HEK293T (cell line): ENCODE measurements around the gene YPEL2.

ENCODE experiments used
- BHLHE40 ChIP-seq: fragments of 450-650 bp; IDR thresholded peaks from 2 replicates; pipeline ENCODE4 v1.6.1; 2016; ENCODE audit warnings: mild to moderate bottlenecking, moderate library complexity, borderline replicate concordance
- CTBP1 ChIP-seq: fragments of 450-650 bp; IDR thresholded peaks from 2 replicates; pipeline ENCODE4 v1.6.1; 2016; ENCODE audit warnings: borderline replicate concordance
- HDGF ChIP-seq: fragments of 450-650 bp; IDR thresholded peaks from 2 replicates; pipeline ENCODE4 v1.6.1; 2017; ENCODE audit warnings: antibody characterized with exemption, borderline replicate concordance
- L3MBTL2 ChIP-seq: fragments of 450-650 bp; conservative IDR thresholded peaks from 2 replicates; pipeline ENCODE4 v1.6.1; 2016; ENCODE audit warnings: mild to moderate bottlenecking
- SP1 ChIP-seq: fragments of 450-650 bp; IDR thresholded peaks from 2 replicates; pipeline ENCODE4 v1.6.1; 2017
- SUZ12 ChIP-seq: fragments of 450-650 bp; IDR thresholded peaks from 2 replicates; pipeline ENCODE4 v1.6.1; 2016; ENCODE audit warnings: mild to moderate bottlenecking
- TARDBP ChIP-seq: fragments of 450-650 bp; IDR thresholded peaks from 2 replicates; pipeline ENCODE4 v1.6.1; 2016
- ZNF384 ChIP-seq: fragments of 450-650 bp; IDR thresholded peaks from 2 replicates; pipeline ENCODE4 v1.6.1; 2016

- TF ChIP-seq SP1: no peak
- no peak for TF ChIP-seq BHLHE40
- TF ChIP-seq CTBP1: no peak
- TF ChIP-seq ZNF384: no peak
- no peak for TF ChIP-seq TARDBP
- TF ChIP-seq SUZ12: no peak
- no peak for TF ChIP-seq L3MBTL2
- TF ChIP-seq HDGF: no peak
Observed at GRCh38 chr17:59371416-59372100, 40.1 kb downstream of the YPEL2 start.
